Mononuclear cell (primary cell): ENCODE results near the gene CDKL5. TPM values are rescaled to one million over a fixed set of nuclear protein-coding genes. Genes with fewer than 3 reads are reported as not detected.
"Not testable (repeated sequence)": the region's sequence is repeated elsewhere in the genome, so short reads cannot be mapped to it uniquely, and the experiment has no call there.

Experiments
- H3K27me3 ChIP-seq: 2 replicates; pipeline ENCODE4 v1.6.0; 2011; ENCODE audit warnings: low read length, control low read depth; ENCODE audit not compliant: insufficient read depth
- H3K4me1 ChIP-seq: 2 replicates; pipeline ENCODE4 v1.5.1; 2011; ENCODE audit warnings: mild to moderate bottlenecking, low read length, control low read depth; ENCODE audit not compliant: insufficient read depth
- H3K4me3 ChIP-seq: 2 replicates; pipeline ENCODE4 v1.5.1; 2011; ENCODE audit warnings: mild to moderate bottlenecking, low read length, moderate library complexity
- H3K9me3 ChIP-seq: 2 replicates; pipeline ENCODE4 v1.5.1; 2011; ENCODE audit warnings: low read depth, mild to moderate bottlenecking, control low read depth, low read length
- total RNA-seq: library from RNA; depleted of rRNA; stranded (reverse); fragments of >200 nt; gene quantifications from one replicate; pipeline ENCODE4 v1.2.3, GENCODE V29; 2012

The CDKL5 gene
- total RNA-seq, 1 donor, result 1.6 TPM

DNA sequence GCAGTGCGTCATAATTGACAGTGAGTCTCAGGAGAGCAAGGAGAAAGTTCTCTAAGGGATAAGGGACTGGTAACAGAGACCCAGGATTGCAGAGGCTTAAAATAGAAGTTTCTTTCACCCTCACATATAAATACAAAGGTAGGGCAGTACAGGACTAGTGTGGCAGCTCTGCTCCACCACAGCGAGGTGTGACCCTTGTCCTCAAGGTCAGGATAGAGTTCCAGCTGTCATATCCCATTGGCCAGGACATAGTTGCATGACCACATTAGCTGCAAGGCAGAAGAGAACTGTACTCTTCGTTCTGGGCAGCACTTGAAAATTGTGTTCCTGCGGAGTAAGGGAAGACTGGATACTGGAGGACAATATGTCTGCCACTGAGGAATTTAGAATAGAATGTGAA lies 152.0 kb downstream of the CDKL5 start:
- no peaks in the 10 kb centered on the region for H3K9me3 ChIP-seq
- H3K27me3 ChIP-seq, result no peaks in the 10 kb centered on the region
- no peaks in the 10 kb centered on the region for H3K4me1 ChIP-seq
- no peak overlapping the region for H3K4me3 ChIP-seq

DNA sequence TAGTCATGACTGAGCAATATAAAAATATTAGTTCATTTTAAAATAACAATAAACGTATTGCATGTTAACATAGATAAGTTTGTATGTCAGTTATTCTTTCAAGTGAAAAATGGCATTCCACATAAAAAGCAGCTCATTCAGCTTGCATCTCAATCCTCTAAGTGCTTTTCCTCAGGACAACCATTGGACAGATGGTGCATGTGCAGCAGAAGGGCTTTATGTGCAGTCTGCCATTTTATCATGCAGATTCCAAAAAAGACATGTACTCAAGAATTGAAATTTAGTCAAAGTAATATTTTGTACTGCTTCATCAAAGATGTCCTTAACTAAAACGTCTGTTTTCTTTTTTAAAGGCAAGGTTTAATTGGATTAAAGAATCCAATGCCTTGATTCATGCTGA lies 153.1 kb downstream of the CDKL5 start:
- H3K4me3 ChIP-seq, result no peak overlapping the region
- H3K27me3 ChIP-seq, result no peaks in the 10 kb centered on the region
- H3K4me1 ChIP-seq, result no peaks in the 10 kb centered on the region
- no peaks in the 10 kb centered on the region for H3K9me3 ChIP-seq

DNA sequence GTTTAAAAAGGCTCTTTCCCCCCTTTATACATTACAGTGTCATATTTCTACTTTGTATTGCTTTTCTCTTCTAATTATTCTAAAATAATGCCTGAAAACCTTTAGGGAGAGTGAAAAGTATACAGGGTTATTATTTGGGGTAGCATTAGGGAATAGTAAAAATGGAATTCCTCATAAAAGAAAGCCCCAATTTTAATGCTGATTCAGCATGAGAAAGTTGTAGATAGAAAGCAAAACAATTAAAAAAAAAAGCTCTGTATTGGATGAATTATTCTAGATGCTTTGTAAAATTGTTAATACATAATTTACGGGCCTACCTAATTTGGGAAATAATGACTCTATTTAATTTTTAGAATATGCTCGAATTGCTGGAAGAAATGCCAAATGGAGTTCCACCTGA lies 154.1 kb downstream of the CDKL5 start:
- H3K4me3 ChIP-seq, result no peak overlapping the region
- no peaks in the 10 kb centered on the region for H3K9me3 ChIP-seq
- H3K4me1 ChIP-seq, result no peaks in the 10 kb centered on the region
- no peaks in the 10 kb centered on the region for H3K27me3 ChIP-seq

DNA sequence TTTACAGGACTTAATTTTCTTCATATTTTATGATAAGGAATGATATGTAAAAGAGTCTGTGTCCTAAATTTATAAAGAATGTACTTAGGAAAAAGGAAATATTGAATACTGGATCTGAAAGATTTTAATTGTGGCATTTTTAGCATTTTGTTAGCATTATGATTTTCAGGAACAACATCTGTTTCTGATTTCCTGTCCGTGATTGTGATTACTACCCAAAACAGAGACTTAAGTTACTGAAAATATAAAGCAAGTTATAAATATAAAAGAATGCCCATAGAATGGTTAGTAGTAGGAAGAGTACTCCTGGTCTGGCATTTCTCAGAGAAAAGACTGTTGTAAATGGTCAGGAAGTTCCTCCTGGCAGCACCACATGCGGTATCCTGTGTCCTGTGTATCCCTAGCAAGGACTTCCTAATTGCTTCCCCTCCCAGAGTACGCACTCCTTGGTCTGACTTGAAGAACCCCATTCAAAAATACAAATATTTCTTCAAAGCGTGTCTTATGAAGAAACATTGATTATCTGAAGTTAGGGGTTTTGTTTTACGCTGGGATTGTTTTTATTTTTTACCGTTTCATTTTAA lies 157.6 kb downstream of the CDKL5 start:
- no peaks in the 10 kb centered on the region for H3K4me1 ChIP-seq
- H3K27me3 ChIP-seq, result no peaks in the 10 kb centered on the region
- no peak overlapping the region for H3K4me3 ChIP-seq
- no peaks in the 10 kb centered on the region for H3K9me3 ChIP-seq

DNA sequence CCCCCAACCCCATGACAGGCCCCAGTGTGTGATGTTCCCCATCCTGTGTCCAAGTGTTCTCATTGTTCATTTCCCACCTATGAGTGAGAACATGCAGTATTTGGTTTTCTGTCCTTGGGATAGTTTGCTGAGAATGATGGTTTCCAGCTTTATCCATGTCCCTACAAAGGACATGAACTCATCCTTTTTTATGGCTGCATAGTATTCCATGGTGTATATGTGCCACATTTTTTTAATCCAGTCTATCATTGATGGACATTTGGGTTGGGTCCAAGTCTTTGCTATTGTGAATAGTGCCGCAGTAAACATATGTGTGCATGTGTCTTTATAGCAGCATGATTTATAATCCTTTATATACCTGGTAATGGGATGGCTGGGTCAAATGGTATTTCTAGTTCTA lies 163.9 kb downstream of the CDKL5 start:
- H3K4me1 ChIP-seq, H3K9me3 ChIP-seq, H3K4me3 ChIP-seq, H3K27me3 ChIP-seq: not testable (repeated sequence)

DNA sequence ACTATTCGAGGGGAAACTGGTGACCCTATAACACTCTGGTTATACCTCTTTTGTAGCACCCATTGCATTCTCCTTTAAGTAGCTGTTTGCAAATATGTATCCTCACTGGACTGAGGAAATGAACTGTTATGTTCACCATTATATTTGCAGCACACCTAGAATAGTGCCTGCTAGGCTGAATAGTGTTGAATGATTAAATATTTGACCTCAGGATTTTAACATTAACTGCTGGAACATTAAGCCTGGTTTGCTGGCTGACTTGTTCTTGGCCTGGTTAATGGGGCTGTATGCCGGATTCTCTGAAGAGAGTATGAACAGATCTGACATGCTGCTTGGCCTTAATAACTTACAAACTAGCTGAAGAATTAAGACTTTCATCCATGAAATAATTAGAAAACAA lies 166.4 kb downstream of the CDKL5 start:
- H3K9me3 ChIP-seq, result no peaks in the 10 kb centered on the region
- no peaks in the 10 kb centered on the region for H3K27me3 ChIP-seq
- no peaks in the 10 kb centered on the region for H3K4me1 ChIP-seq
- no peak overlapping the region for H3K4me3 ChIP-seq

DNA sequence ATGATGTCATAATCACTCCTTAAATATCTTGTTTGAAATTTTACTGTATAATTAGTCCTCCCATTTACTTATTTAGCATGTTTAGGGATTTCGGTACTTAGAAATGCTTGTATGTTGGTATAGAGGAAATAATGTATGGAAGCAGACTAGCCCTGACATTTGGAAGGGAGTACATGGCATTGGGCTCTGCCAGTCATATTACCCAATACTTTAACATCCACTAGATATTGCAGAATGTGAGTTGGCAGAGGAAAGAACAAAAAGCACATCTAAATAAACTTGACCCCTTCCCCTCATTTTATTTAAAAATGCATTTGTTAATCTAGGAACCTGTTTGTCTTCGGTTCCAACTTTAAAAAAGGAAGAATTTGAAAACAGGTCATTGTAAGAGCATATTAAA lies 168.7 kb downstream of the CDKL5 start:
- Histone ChIP-seq H3K4me1 (no peaks in the 10 kb centered on the region), H3K9me3 (no peaks in the 10 kb centered on the region), H3K27me3 (no peaks in the 10 kb centered on the region), H3K4me3 (no peak overlapping the region)

DNA sequence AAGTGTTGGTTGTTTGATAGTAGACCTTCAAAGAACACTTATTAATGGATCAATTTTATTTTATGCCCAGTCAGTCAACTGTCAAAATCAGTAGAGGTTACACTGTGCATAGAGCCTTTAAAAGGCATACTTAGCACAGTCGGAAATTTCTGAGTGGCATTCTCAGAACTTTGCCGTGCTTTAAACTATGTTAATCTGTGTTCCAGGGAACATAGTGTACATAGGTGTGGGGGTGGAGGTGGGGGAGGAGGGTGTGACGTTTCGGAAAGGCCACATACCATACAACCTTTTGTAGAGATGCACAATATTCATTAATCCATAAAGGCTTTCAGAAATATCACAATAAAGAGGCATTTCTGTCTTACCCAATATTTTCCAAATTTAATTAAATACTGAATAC lies 170.7 kb downstream of the CDKL5 start:
- Histone ChIP-seq H3K4me1 (no peaks in the 10 kb centered on the region), H3K27me3 (no peaks in the 10 kb centered on the region), H3K4me3 (no peak overlapping the region), H3K9me3 (no peaks in the 10 kb centered on the region)

DNA sequence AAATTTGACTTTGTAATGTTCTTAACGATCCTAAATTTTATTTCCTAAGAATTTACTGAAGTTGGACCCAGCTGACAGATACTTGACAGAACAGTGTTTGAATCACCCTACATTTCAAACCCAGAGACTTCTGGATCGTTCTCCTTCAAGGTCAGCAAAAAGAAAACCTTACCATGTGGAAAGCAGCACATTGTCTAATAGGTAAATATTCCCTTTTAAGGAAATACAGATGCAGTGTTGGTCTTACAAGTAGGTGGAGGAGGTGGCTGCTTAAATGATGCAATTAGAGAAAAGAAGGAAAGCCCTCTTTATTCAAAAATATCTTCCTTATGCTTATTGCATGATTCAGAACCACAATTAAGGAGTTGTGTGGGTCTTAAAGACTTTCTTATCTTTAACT lies 173.0 kb downstream of the CDKL5 start:
- H3K9me3 ChIP-seq, result no peaks in the 10 kb centered on the region
- no peaks in the 10 kb centered on the region for H3K27me3 ChIP-seq
- no peak overlapping the region for H3K4me3 ChIP-seq
- H3K4me1 ChIP-seq, result no peaks in the 10 kb centered on the region

DNA sequence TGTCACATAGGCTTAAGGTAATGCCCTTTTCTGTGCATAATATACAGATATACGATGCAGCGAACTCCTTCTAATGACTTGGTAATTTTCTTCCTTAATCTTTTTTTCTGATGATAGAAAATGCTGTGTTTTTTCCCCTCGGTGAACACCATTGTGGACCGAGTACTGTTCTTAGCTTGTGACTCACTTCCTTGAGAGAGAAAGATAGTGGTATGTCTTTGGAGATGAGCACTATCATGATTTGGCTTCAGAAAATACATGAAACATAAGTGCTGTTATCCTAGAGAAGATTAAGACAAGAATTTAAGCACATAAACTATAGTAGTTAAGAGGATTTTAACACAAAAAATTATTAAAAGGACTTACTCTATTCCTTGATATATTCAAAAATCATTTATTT lies 182.6 kb downstream of the CDKL5 start:
- Histone ChIP-seq H3K4me1 (no peaks in the 10 kb centered on the region), H3K4me3 (no peak overlapping the region), H3K9me3 (no peaks in the 10 kb centered on the region), H3K27me3 (no peaks in the 10 kb centered on the region)

DNA sequence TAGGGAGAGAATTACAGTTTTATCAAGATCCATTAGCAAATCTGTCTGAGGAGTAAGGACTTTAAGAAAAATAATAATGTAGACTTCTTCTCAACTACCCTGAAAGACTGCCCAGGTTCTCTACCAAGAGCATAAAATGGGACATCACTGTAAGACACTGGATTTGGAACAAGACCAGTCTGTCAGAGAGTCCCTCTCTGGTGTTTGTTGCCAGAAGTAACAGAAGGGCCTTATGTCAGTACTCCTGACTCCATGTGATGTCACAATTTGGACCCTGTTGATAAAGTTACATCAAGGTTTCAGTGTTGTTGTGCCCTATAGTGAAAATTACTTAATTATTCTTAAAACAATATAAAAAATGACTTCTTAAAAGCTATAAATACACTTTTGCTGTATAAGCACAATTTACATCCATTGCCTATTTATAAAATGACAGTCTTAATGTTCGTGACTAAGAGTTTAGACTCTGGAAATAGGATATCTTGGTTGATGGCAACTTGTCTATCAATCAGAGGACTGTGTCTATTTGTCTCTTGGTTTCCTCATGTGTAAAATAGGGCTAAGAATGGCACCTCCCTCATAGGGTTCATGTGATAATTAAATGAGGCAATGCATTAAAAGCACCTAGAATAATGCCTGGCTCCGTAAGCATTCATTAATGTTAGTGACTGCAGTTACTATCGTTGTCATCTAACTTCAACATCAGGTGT lies 188.7 kb downstream of the CDKL5 start:
- Histone ChIP-seq H3K4me1 (peaks cover 11% of the 10 kb centered on the region), H3K9me3 (no peaks in the 10 kb centered on the region), H3K27me3 (no peaks in the 10 kb centered on the region), H3K4me3 (no peak overlapping the region)

DNA sequence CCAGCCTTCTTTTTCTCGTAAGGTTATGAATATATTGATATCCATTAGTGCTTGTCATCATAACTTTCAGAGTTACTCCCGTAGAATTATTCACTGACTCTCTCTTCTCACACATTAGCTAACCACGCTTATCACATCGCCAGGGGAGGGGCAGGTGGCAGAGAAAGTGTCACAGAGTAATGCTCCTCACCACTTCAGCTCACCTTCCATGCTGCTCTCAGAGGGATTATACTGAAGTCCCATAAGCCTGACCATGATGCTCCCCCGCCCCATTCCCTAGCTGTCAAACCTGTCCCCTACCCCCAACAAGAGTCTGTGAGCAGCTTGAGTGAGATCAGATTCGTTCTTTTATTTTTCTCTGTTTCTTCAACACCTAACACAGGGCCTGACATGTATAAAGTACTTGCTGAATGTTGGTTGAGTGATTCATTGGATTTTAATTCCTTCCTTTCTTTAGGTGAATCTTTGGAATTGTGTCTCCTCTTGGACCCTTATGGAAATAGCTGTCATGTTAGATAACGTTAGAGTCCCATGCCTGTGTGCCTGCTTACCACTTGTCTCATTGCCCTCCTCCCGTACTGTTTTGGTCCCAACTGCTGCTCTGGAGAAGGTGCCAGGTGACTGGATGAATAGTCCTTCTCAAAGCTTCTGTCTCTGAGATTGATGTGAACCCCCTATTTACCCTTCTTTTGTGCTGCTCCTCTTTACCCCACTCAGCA lies 191.4 kb downstream of the CDKL5 start:
- H3K27me3 ChIP-seq, result no peaks in the 10 kb centered on the region
- peaks cover 11% of the 10 kb centered on the region for H3K4me1 ChIP-seq
- H3K4me3 ChIP-seq, result no peak overlapping the region
- H3K9me3 ChIP-seq, result no peaks in the 10 kb centered on the region

DNA sequence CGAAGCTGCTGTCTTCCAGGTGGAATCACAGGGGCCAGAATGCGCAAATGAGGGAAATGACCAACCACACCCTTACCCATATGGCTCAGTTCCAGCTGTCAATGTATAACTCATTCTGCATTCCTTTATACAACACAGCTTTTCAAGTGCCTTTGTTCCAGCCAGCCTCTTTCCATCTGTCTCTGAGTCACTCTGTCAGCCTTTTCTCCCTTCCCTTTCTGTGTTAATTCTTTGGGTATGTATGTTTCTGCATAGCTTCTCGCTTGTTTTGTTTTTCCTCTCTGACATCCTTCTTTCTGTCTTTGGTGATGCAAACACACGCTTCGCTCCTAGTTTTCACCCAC lies 192.0 kb downstream of the CDKL5 start:
- no peak overlapping the region for H3K4me3 ChIP-seq
- no peaks in the 10 kb centered on the region for H3K9me3 ChIP-seq
- peaks cover 11% of the 10 kb centered on the region for H3K4me1 ChIP-seq
- H3K27me3 ChIP-seq, result no peaks in the 10 kb centered on the region

DNA sequence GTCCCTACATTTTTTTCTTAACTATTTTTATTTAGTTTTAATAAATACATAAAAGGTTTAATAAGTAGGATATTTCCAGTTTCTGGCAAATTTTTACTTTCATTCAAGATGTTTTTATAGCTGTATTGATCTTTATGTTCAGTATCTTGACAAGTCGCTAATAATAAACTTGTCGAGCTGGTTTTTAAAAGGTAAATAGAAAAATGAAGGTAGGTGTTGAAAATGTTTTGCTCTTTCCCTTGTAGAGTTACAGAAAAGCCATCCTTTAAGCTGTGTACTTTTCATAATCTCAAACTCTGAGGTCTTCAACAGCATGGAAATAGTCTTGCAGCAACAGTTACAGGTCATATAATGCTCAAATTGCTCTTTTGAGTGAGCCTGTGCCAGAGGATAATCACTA lies 193.9 kb downstream of the CDKL5 start:
- Histone ChIP-seq H3K27me3 (no peaks in the 10 kb centered on the region), H3K4me1 (peaks cover 11% of the 10 kb centered on the region), H3K9me3 (no peaks in the 10 kb centered on the region), H3K4me3 (no peak overlapping the region)

DNA sequence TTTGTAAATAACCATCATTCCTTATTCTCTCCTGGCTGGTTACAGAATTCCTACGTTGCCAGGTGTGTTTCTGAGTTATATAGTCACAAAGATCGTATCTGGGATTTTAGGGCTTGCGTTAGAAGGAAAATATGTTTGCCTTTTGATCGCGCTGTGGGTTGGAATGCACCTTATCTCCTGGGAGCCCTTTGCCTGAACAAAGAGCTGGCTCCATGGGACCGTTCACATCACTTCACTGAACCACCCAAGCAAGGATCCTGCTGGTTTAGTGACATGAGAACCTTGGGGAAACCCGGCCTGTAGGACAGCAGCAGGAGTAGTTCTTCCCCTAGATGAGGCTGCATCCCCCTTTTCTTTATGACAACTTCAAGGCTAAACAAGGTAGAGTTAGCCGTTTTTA lies 194.9 kb downstream of the CDKL5 start:
- Histone ChIP-seq H3K27me3 (no peaks in the 10 kb centered on the region), H3K4me1 (peaks cover 11% of the 10 kb centered on the region), H3K9me3 (no peaks in the 10 kb centered on the region), H3K4me3 (no peak overlapping the region)

DNA sequence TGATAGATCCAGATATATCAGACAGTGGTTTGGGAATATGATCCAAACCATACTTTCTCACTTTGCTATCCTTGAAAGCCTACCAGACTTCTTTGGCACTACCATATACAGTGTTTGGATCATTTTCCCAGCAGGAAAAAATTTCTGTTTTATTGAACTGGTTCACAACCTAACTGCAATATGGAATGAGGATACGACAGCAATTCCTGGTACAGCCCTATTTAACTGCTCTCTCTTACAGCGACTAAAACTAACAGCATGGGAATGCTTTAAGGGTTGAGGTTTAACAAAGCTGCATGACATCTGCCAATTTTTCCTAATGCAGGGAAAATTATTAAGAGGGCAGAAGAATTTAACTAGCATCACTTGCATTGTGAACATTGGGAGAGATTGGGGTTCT lies 199.2 kb downstream of the CDKL5 start:
- Histone ChIP-seq H3K9me3 (no peaks in the 10 kb centered on the region), H3K4me1 (no peaks in the 10 kb centered on the region), H3K4me3 (no peak overlapping the region), H3K27me3 (no peaks in the 10 kb centered on the region)
